H9 (cell line): Measurements from ENCODE around the gene BRAT1. TPM values are rescaled to one million over a fixed set of nuclear protein-coding genes. Genes with fewer than 3 reads are reported as not detected.

Experiments used
- DNase-seq: peaks from one replicate; pipeline ENCODE4 v3.0.0-alpha.2; 2017
- H2AFZ ChIP-seq: one replicate; pipeline ENCODE4 v1.6.1; 2013; ENCODE audit warnings: mild to moderate bottlenecking, low read length, control low read depth, moderate library complexity
- H2AK5ac ChIP-seq: 2 replicates; pipeline ENCODE4 v1.6.1; 2013; ENCODE audit warnings: low read length, control low read depth, mixed read lengths; ENCODE audit not compliant: insufficient read length
- H2BK120ac ChIP-seq: one replicate; pipeline ENCODE4 v1.6.1; 2013; ENCODE audit warnings: low read depth, mild to moderate bottlenecking, low read length, control low read depth, inconsistent platforms; ENCODE audit not compliant: poor library complexity, severe bottlenecking
- H2BK12ac ChIP-seq: 2 replicates; pipeline ENCODE4 v1.6.1; 2013; ENCODE audit warnings: low read length, control low read depth, mixed read lengths, low read depth; ENCODE audit not compliant: insufficient read length
- H2BK15ac ChIP-seq: 2 replicates; pipeline ENCODE4 v1.6.1; 2013; ENCODE audit warnings: low read depth, low read length, control low read depth
- H2BK20ac ChIP-seq: one replicate; pipeline ENCODE4 v1.6.1; 2013; ENCODE audit warnings: low read depth, mild to moderate bottlenecking, low read length, control low read depth, inconsistent platforms; ENCODE audit not compliant: poor library complexity, severe bottlenecking
- H2BK5ac ChIP-seq: 2 replicates; pipeline ENCODE4 v1.6.1; 2013; ENCODE audit warnings: low read length, control low read depth, mixed read lengths; ENCODE audit not compliant: insufficient read length
- H3K14ac ChIP-seq: 2 replicates; pipeline ENCODE4 v1.6.1; 2013; ENCODE audit warnings: low read length, control low read depth; ENCODE audit not compliant: insufficient read depth
- H3K18ac ChIP-seq: 2 replicates; pipeline ENCODE4 v1.6.1; 2013; ENCODE audit warnings: low read depth, mild to moderate bottlenecking, mixed read lengths, low read length, control low read depth; ENCODE audit not compliant: insufficient read length
- H3K23ac ChIP-seq: 2 replicates; pipeline ENCODE4 v1.6.1; 2013; ENCODE audit warnings: low read length, control low read depth, mixed read lengths, low read depth; ENCODE audit not compliant: insufficient read length
- H3K23me2 ChIP-seq: 2 replicates; pipeline ENCODE4 v1.6.1; 2013; ENCODE audit warnings: low read depth, mild to moderate bottlenecking, mixed read lengths, low read length, control low read depth; ENCODE audit not compliant: insufficient read length, poor library complexity, severe bottlenecking
- H3K27ac ChIP-seq: 2 replicates; pipeline ENCODE4 v1.5.1; 2013; ENCODE audit warnings: low read length, control low read depth, mixed read lengths, low read depth; ENCODE audit not compliant: insufficient read length
- H3K27me3 ChIP-seq: 2 replicates; pipeline ENCODE4 v1.6.1; 2013; ENCODE audit warnings: low read length, control low read depth, inconsistent platforms; ENCODE audit not compliant: insufficient read depth
- H3K4ac ChIP-seq: 2 replicates; pipeline ENCODE4 v1.6.1; 2013; ENCODE audit warnings: low read depth, mild to moderate bottlenecking, control low read depth, inconsistent platforms, low read length, moderate library complexity
- H3K4me1 ChIP-seq: 2 replicates; pipeline ENCODE4 v1.6.1; 2013; ENCODE audit warnings: low read length, control low read depth, inconsistent platforms; ENCODE audit not compliant: insufficient read depth
- H3K4me2 ChIP-seq: 2 replicates; pipeline ENCODE4 v1.6.1; 2013; ENCODE audit warnings: low read length, control low read depth, mixed read lengths; ENCODE audit not compliant: insufficient read length, insufficient read depth
- H3K56ac ChIP-seq: 2 replicates; pipeline ENCODE4 v1.6.1; 2013; ENCODE audit warnings: low read depth, mild to moderate bottlenecking, mixed read lengths, low read length, control low read depth; ENCODE audit not compliant: insufficient read length
- H3K79me1 ChIP-seq: 2 replicates; pipeline ENCODE4 v1.6.1; 2013; ENCODE audit warnings: low read depth, mild to moderate bottlenecking, moderate library complexity, low read length, control low read depth, inconsistent platforms; ENCODE audit not compliant: insufficient read depth, poor library complexity, severe bottlenecking
- H3K79me2 ChIP-seq: 2 replicates; pipeline ENCODE4 v1.6.1; 2013; ENCODE audit warnings: low read length, control low read depth, inconsistent platforms; ENCODE audit not compliant: insufficient read depth
- H3K9ac ChIP-seq: 2 replicates; pipeline ENCODE4 v1.6.1; 2013; ENCODE audit warnings: low read length, control low read depth, mixed read lengths; ENCODE audit not compliant: insufficient read length; ENCODE audit errors: extremely low read depth
- H3K9me3 ChIP-seq: one replicate; pipeline ENCODE4 v1.6.1; 2013; ENCODE audit warnings: low read depth, low read length, inconsistent platforms; ENCODE audit not compliant: control insufficient read depth
- H3T11ph ChIP-seq: one replicate; pipeline ENCODE4 v1.6.1; 2013; ENCODE audit warnings: mild to moderate bottlenecking, low read length, control low read depth, inconsistent platforms
- H4K20me1 ChIP-seq: one replicate; pipeline ENCODE4 v1.6.1; 2013; ENCODE audit not compliant: control insufficient read depth, insufficient read length, insufficient read depth
- H4K5ac ChIP-seq: 2 replicates; pipeline ENCODE4 v1.6.1; 2013; ENCODE audit warnings: low read depth, mild to moderate bottlenecking, mixed read lengths, low read length, control low read depth; ENCODE audit not compliant: insufficient read length
- H4K8ac ChIP-seq: replicated peaks from 2 replicates; pipeline ENCODE4 v1.6.1; 2013; ENCODE audit warnings: low read length, control low read depth, mixed read lengths, low read depth; ENCODE audit not compliant: insufficient read length
- H4K91ac ChIP-seq: 2 replicates; pipeline ENCODE4 v1.6.1; 2013; ENCODE audit warnings: low read depth, mild to moderate bottlenecking, moderate library complexity, mixed read lengths, low read length, control low read depth; ENCODE audit not compliant: insufficient read length
- H3K27ac Mint-ChIP-seq, 3 experiments: 2 replicates in 2 of 3; 3 replicates in 1 of 3; pipeline ENCODE4 v1.8.0; 2020 to 2021; ENCODE audit warnings: mixed read lengths in 3 of 3, mild to moderate bottlenecking in 1 of 3, moderate library complexity in 1 of 3
- H3K27me3 Mint-ChIP-seq: 2 replicates; pipeline ENCODE4 v1.8.0; 2021; ENCODE audit warnings: low read depth, mild to moderate bottlenecking, moderate library complexity, mixed read lengths
- H3K36me3 Mint-ChIP-seq, 3 experiments: 2 replicates in 2 of 3; 3 replicates in 1 of 3; pipeline ENCODE4 v1.8.0; 2020 to 2021; ENCODE audit warnings: low read depth in 3 of 3, mixed read lengths in 3 of 3; ENCODE audit not compliant: insufficient read depth in 1 of 3
- H3K4me1 Mint-ChIP-seq, 2 experiments: 2 replicates each; pipeline ENCODE4 v1.8.0; 2020; ENCODE audit warnings: mixed read lengths in 2 of 2
- H3K4me3 Mint-ChIP-seq, 2 experiments: 2 replicates in 1 of 2; 3 replicates in 1 of 2; pipeline ENCODE4 v1.8.0; 2020 to 2021; ENCODE audit warnings: mild to moderate bottlenecking in 2 of 2, mixed read lengths in 2 of 2, moderate library complexity in 1 of 2
- H3K9me3 Mint-ChIP-seq, 2 experiments: 2 replicates in 1 of 2; 3 replicates in 1 of 2; pipeline ENCODE4 v1.8.0; 2020; ENCODE audit warnings: mild to moderate bottlenecking in 2 of 2, mixed read lengths in 2 of 2, moderate library complexity in 1 of 2
- WGBS: extraction: QIAGEN DNeasy Blood & Tissue Kit; methylation state at CpG from one replicate; pipeline ENCODE4 v1.1.7; 2013; ENCODE audit warnings: missing lambda C conversion rate, low lambda C conversion rate, mixed read lengths; ENCODE audit not compliant: insufficient read length; ENCODE audit errors: extremely low coverage; 5-methylcytosine and 5-hydroxymethylcytosine counted together
- total RNA-seq: library from RNA; stranded (reverse); gene quantifications from 2 replicates; pipeline ENCODE4 v1.2.1, GENCODE V29; 2021
- TF ChIP-seq, protein P1 (sequence below): fragments of 200-600 bp; sonication (generic); conservative IDR thresholded peaks from 3 replicates; pipeline ENCODE4 v1.8.0; 2021; ENCODE audit warnings: antibody characterized with exemption, mild to moderate bottlenecking

BRAT1 gene
- total RNA-seq, 1 experiment from 2014 or later = 41.2 TPM

DNA sequence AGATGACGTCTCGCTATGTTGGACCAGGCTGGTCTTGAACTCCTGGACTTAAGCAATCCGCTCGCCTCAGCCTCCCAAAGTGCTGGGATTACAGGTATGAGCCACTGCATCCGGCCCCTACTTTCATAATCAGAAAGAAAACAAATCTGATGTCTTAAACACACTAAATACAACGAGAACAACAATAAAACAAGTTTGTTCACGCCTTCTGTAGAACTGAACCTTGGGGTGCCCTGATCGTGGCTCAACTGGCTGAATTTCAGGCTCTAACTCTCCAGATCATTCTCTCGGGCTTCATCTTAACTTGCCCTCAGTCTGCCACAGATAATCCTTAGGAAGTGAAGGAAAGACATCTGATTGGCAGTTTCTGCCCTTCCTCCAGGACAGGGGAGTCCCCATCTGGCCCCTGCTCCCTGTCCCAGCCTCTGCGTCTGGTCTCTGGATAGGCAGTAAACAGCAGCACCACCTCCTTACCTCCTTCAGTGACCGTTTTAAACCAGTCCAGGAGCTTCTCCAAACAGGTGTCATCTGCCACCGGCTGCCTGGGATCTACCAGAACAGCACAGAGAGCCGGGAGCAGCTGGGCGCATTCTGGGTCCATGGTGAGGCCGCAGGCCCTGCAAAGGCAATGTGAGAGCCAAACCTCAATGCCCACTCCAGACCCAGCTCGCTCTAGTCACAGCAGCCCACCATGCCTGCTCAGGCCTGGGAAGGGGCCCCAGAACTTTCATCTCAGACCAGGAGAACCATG is 1.3 kb downstream of the BRAT1 start:
- H3K79me2 ChIP-seq = no peaks in the 10 kb centered on the region
- no peaks in the 10 kb centered on the region for H3K27me3 ChIP-seq
- no peak overlapping the region for H3T11ph ChIP-seq
- H2BK15ac ChIP-seq = no peak overlapping the region
- no peak overlapping the region for H3K14ac ChIP-seq
- Mint-ChIP-seq H3K36me3 (peaks cover 17 to 34% (median 34%) of the 10 kb centered on the region in 3 experiments; a peak in 6 of 7 replicates), H3K27me3 (no peaks in the 10 kb centered on the region), H3K4me1 (peaks cover 10 to 12% of the 10 kb centered on the region in 2 experiments), H3K27ac (no peak overlapping the region; a peak in 1 of 7 replicates), H3K9me3 (no peaks in the 10 kb centered on the region), H3K4me3 (peak overlapping the region; percentile 82 to 89)
- H2BK120ac ChIP-seq = no peak overlapping the region
- no peak overlapping the region for H3K23ac ChIP-seq
- H3K27ac ChIP-seq = no peak overlapping the region
- no peak overlapping the region for H2BK12ac ChIP-seq
- H3K23me2 ChIP-seq = peaks cover 11% of the 10 kb centered on the region
- no peak overlapping the region for H4K91ac ChIP-seq
- no peaks in the 10 kb centered on the region for H3K4me1 ChIP-seq
- TF ChIP-seq, protein P1, sequence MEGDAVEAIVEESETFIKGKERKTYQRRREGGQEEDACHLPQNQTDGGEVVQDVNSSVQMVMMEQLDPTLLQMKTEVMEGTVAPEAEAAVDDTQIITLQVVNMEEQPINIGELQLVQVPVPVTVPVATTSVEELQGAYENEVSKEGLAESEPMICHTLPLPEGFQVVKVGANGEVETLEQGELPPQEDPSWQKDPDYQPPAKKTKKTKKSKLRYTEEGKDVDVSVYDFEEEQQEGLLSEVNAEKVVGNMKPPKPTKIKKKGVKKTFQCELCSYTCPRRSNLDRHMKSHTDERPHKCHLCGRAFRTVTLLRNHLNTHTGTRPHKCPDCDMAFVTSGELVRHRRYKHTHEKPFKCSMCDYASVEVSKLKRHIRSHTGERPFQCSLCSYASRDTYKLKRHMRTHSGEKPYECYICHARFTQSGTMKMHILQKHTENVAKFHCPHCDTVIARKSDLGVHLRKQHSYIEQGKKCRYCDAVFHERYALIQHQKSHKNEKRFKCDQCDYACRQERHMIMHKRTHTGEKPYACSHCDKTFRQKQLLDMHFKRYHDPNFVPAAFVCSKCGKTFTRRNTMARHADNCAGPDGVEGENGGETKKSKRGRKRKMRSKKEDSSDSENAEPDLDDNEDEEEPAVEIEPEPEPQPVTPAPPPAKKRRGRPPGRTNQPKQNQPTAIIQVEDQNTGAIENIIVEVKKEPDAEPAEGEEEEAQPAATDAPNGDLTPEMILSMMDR = no peak
- H2AFZ ChIP-seq = no peak overlapping the region
- no peak overlapping the region for H4K8ac ChIP-seq
- no peak overlapping the region for H3K56ac ChIP-seq
- H3K79me1 ChIP-seq = no peaks in the 10 kb centered on the region
- DNase-seq = no peak
- H4K20me1 ChIP-seq = no peaks in the 10 kb centered on the region
- no peak overlapping the region for H3K9ac ChIP-seq
- no peak overlapping the region for H3K18ac ChIP-seq
- WGBS = no CpG with 5 or more reads among the region's 16 CpGs
- no peak overlapping the region for H4K5ac ChIP-seq
- no peaks in the 10 kb centered on the region for H3K9me3 ChIP-seq
- H2AK5ac ChIP-seq = no peak overlapping the region
- H3K4ac ChIP-seq = no peak overlapping the region
- peak overlapping the region; percentile 87 for H3K4me2 ChIP-seq
- H2BK5ac ChIP-seq = no peak overlapping the region
- H2BK20ac ChIP-seq = no peak overlapping the region
